ENCODE measurements around the gene SEMA5B.

DNA sequence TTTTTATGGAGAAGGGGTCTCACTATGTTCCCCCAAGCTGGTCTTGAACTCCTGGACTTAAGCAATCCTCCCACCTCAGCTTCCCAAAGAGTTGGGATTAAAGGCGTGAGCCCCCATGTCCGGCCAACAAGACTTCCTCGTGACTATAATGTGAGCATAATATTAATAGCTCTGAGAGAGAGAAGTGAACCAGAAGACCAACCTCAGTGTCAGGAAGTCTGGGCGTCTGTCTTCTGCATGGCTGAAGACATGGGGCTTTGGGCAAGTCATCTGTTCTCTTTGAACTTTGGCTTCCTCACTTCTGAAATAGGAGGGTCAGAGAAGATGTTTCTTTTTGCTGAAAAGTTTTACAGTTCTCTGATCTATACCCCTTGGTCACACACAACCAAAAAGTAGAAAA, 140.6 kb downstream of the SEMA5B start:
- TF ChIP-seq TEAD4 (IDR thresholded peaks at IDR 0.05) (no peak), CREB1 (IDR thresholded peaks at IDR 0.05; ENCODE audit: low read depth) (no peak), YY1 (IDR thresholded peaks at IDR 0.05; ENCODE audit: low read depth) (no peak), TCF12 (IDR thresholded peaks at IDR 0.05; ENCODE audit: low read depth) (no peak), CEBPB (IDR thresholded peaks at IDR 0.05) (no peak), FOXM1 (IDR thresholded peaks at IDR 0.05; ENCODE audit: borderline replicate concordance, low read depth) (no peak), EP300 (IDR thresholded peaks at IDR 0.05; ENCODE audit: borderline replicate concordance) (no peak), ZBTB7A (IDR thresholded peaks at IDR 0.05; ENCODE audit: low read depth) (no peak), NFIC (IDR thresholded peaks at IDR 0.05) (no peak), TAF1 (IDR thresholded peaks at IDR 0.05; ENCODE audit: low read depth) (no peak), RAD21 (IDR thresholded peaks at IDR 0.05; ENCODE audit: low read depth) (no peak)
- TF ChIP-seq, protein P1, sequence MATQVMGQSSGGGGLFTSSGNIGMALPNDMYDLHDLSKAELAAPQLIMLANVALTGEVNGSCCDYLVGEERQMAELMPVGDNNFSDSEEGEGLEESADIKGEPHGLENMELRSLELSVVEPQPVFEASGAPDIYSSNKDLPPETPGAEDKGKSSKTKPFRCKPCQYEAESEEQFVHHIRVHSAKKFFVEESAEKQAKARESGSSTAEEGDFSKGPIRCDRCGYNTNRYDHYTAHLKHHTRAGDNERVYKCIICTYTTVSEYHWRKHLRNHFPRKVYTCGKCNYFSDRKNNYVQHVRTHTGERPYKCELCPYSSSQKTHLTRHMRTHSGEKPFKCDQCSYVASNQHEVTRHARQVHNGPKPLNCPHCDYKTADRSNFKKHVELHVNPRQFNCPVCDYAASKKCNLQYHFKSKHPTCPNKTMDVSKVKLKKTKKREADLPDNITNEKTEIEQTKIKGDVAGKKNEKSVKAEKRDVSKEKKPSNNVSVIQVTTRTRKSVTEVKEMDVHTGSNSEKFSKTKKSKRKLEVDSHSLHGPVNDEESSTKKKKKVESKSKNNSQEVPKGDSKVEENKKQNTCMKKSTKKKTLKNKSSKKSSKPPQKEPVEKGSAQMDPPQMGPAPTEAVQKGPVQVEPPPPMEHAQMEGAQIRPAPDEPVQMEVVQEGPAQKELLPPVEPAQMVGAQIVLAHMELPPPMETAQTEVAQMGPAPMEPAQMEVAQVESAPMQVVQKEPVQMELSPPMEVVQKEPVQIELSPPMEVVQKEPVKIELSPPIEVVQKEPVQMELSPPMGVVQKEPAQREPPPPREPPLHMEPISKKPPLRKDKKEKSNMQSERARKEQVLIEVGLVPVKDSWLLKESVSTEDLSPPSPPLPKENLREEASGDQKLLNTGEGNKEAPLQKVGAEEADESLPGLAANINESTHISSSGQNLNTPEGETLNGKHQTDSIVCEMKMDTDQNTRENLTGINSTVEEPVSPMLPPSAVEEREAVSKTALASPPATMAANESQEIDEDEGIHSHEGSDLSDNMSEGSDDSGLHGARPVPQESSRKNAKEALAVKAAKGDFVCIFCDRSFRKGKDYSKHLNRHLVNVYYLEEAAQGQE (IDR thresholded peaks at IDR 0.05; ENCODE audit: low read depth) = no peak
- TF ChIP-seq, protein P2, sequence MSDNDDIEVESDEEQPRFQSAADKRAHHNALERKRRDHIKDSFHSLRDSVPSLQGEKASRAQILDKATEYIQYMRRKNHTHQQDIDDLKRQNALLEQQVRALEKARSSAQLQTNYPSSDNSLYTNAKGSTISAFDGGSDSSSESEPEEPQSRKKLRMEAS (IDR thresholded peaks at IDR 0.05) = no peak

Data from Ishikawa (cell line).